ENCODE data around the gene PLPP1. TPM values are rescaled to one million over a fixed set of nuclear protein-coding genes. Genes with fewer than 3 reads are reported as not detected.
A peak's percentile ranks its signal among the peaks of the same experiment; 100 is the strongest.

The PLPP1 gene
- total and polyA plus RNA-seq, 4 donors, result 23.4 to 149 (median 68.7) TPM

- Histone ChIP-seq H3K27ac (ENCODE audit: low read depth in 1 of 2, low read length in 2 of 2) (no peak overlapping the region), H3K4me1 (ENCODE audit: control insufficient read depth in 4 of 4, insufficient read depth in 4 of 4, low read length in 3 of 4) (peaks cover 0 to 29% (median 2%) of the 10 kb centered on the region in 4 donors), H3K4me3 (ENCODE audit: low read depth in 1 of 3, low read length in 3 of 3) (no peak overlapping the region), H3K27me3 (ENCODE audit: control insufficient read depth in 4 of 4, insufficient read depth in 4 of 4, low read length in 3 of 4) (no peaks in the 10 kb centered on the region), H3K9me3 (ENCODE audit: control insufficient read depth in 4 of 4, low read length in 3 of 4) (no peaks in the 10 kb centered on the region), H3K36me3 (ENCODE audit: control insufficient read depth in 4 of 4, insufficient read depth in 3 of 4, low read depth in 1 of 4, low read length in 3 of 4) (no peaks in the 10 kb centered on the region), H3K9ac (ENCODE audit: low read depth in 1 of 2, low read length in 2 of 2) (no peak overlapping the region)
- no peak for TF ChIP-seq REST (IDR thresholded peaks at IDR 0.05)
- TF ChIP-seq CTCF (IDR thresholded peaks at IDR 0.05; ENCODE audit: low read depth, low read length, missing input control), result no peak
- TF ChIP-seq GABPA (IDR thresholded peaks at IDR 0.05 in 1 of 2, conservative IDR thresholded peaks at IDR 0.05 in 1 of 2), result no peak
- no peak for TF ChIP-seq JUND (IDR thresholded peaks at IDR 0.05)
- TF ChIP-seq RAD21 (IDR thresholded peaks at IDR 0.05), result no peak
- TF ChIP-seq YY1 (IDR thresholded peaks at IDR 0.05), result no peak
- no peak for TF ChIP-seq HNF4G (IDR thresholded peaks at IDR 0.05)
- no peak for TF ChIP-seq NR2F2 (IDR thresholded peaks at IDR 0.05)
- no peak for TF ChIP-seq HNF4A (conservative IDR thresholded peaks at IDR 0.05)
- TF ChIP-seq FOXA1 (IDR thresholded peaks at IDR 0.05), result no peak
- no peak for TF ChIP-seq FOXA2 (IDR thresholded peaks at IDR 0.05)
- TF ChIP-seq RXRA (IDR thresholded peaks at IDR 0.05), result no peak
- WGBS, result 85% methylated on average over 1 of the region's 1 CpG
- no peak for DNase-seq (ENCODE audit: low spot score)
Measured at GRCh38 chr5:55524816-55525215, 9.9 kb downstream of the PLPP1 start.

DNA sequence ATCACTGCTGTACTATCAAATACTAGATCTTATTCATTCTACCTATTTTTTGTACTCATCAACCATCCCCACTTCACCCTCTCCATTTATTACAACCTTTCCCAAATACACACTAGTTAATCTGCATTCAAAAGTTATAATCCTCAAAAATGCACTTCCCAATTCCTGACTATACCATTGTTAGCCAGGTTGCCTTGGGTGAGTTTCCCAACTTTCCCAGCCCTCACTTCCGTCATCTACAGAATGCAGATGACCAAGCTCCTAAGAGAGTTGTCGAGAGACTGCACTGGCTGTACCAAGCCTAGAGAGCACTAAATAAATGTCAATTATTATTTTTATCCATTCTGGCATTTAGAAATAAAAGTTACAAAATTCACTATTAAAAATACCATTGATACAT lies 11.5 kb downstream of the PLPP1 start:
- no peak overlapping the region for H3K27ac ChIP-seq (ENCODE audit: low read depth in 1 of 2, low read length in 2 of 2)
- TF ChIP-seq RXRA (IDR thresholded peaks at IDR 0.05) (no peak), NR2F2 (IDR thresholded peaks at IDR 0.05) (no peak)
- H3K9ac ChIP-seq (ENCODE audit: low read depth in 1 of 2, low read length in 2 of 2), result no peak overlapping the region
- H3K9me3 ChIP-seq (ENCODE audit: control insufficient read depth in 4 of 4, low read length in 3 of 4), result no peaks in the 10 kb centered on the region
- no peak for DNase-seq (ENCODE audit: low spot score)
- H3K36me3 ChIP-seq (ENCODE audit: control insufficient read depth in 4 of 4, insufficient read depth in 3 of 4, low read depth in 1 of 4, low read length in 3 of 4), result no peaks in the 10 kb centered on the region
- WGBS, result 94% methylated on average over 2 of the region's 2 CpGs
- peaks cover 0 to 27% (median 5%) of the 10 kb centered on the region in 4 donors for H3K4me1 ChIP-seq (ENCODE audit: control insufficient read depth in 4 of 4, insufficient read depth in 4 of 4, low read length in 3 of 4)
- no peak overlapping the region for H3K4me3 ChIP-seq (ENCODE audit: low read depth in 1 of 3, low read length in 3 of 3)
- H3K27me3 ChIP-seq (ENCODE audit: control insufficient read depth in 4 of 4, insufficient read depth in 4 of 4, low read length in 3 of 4), result no peaks in the 10 kb centered on the region

- H3K4me3 ChIP-seq (ENCODE audit: low read depth in 1 of 3, low read length in 3 of 3), result no peak overlapping the region
- no peak for TF ChIP-seq ZBTB33 (IDR thresholded peaks at IDR 0.05)
- no peak for TF ChIP-seq JUND (IDR thresholded peaks at IDR 0.05)
- TF ChIP-seq FOXA1 (IDR thresholded peaks at IDR 0.05), result no peak
- TF ChIP-seq TAF1 (conservative IDR thresholded peaks at IDR 0.05), result no peak
- no peak for TF ChIP-seq CTCF (IDR thresholded peaks at IDR 0.05; ENCODE audit: low read depth, low read length, missing input control)
- no peak for TF ChIP-seq YY1 (IDR thresholded peaks at IDR 0.05)
- DNase-seq (ENCODE audit: low spot score), result no peak
- peak overlapping the region; percentile 27 to 29 for H3K27ac ChIP-seq (ENCODE audit: low read depth in 1 of 2, low read length in 2 of 2)
- H3K27me3 ChIP-seq (ENCODE audit: control insufficient read depth in 4 of 4, insufficient read depth in 4 of 4, low read length in 3 of 4), result no peaks in the 10 kb centered on the region
- H3K4me1 ChIP-seq (ENCODE audit: control insufficient read depth in 4 of 4, insufficient read depth in 4 of 4, low read length in 3 of 4), result peaks cover 0 to 24% (median 6%) of the 10 kb centered on the region in 4 donors
- H3K9me3 ChIP-seq (ENCODE audit: control insufficient read depth in 4 of 4, low read length in 3 of 4), result no peaks in the 10 kb centered on the region
- WGBS, result 44% methylated on average over 5 of the region's 5 CpGs
- no peaks in the 10 kb centered on the region for H3K36me3 ChIP-seq (ENCODE audit: control insufficient read depth in 4 of 4, insufficient read depth in 3 of 4, low read depth in 1 of 4, low read length in 3 of 4)
- no peak overlapping the region for H3K9ac ChIP-seq (ENCODE audit: low read depth in 1 of 2, low read length in 2 of 2)
Measured at GRCh38 chr5:55521881-55522280, 12.9 kb downstream of the PLPP1 start.
